Nephron progenitor cell (in vitro differentiated cells): ENCODE measurements around the gene TAF1C.

Experiments used
- DNase-seq: peaks from one replicate; pipeline ENCODE4 v3.0.0; 2021
- H3K27ac Mint-ChIP-seq: 2 replicates; pipeline ENCODE4 v1.8.0; 2021; ENCODE audit warnings: mild to moderate bottlenecking, moderate library complexity, mixed read lengths
- H3K27me3 Mint-ChIP-seq: 2 replicates; pipeline ENCODE4 v1.8.0; 2021; ENCODE audit warnings: mild to moderate bottlenecking, low read depth, mixed read lengths; ENCODE audit not compliant: poor library complexity
- H3K36me3 Mint-ChIP-seq: 2 replicates; pipeline ENCODE4 v1.8.0; 2021; ENCODE audit warnings: low read depth, mixed read lengths
- H3K4me1 Mint-ChIP-seq: 2 replicates; pipeline ENCODE4 v1.8.0; 2021; ENCODE audit warnings: mixed read lengths
- H3K4me3 Mint-ChIP-seq: 2 replicates; pipeline ENCODE4 v1.8.0; 2021; ENCODE audit warnings: mild to moderate bottlenecking, moderate library complexity, mixed read lengths
- H3K9me3 Mint-ChIP-seq: 2 replicates; pipeline ENCODE4 v1.8.0; 2021; ENCODE audit warnings: mild to moderate bottlenecking, moderate library complexity, mixed read lengths
- TF ChIP-seq, protein P1 (sequence below): fragments of 200-600 bp; sonication (generic); IDR thresholded peaks from 2 replicates; pipeline ENCODE4 v1.5.0; 2021; ENCODE audit warnings: antibody characterized with exemption

The TAF1C gene

DNA sequence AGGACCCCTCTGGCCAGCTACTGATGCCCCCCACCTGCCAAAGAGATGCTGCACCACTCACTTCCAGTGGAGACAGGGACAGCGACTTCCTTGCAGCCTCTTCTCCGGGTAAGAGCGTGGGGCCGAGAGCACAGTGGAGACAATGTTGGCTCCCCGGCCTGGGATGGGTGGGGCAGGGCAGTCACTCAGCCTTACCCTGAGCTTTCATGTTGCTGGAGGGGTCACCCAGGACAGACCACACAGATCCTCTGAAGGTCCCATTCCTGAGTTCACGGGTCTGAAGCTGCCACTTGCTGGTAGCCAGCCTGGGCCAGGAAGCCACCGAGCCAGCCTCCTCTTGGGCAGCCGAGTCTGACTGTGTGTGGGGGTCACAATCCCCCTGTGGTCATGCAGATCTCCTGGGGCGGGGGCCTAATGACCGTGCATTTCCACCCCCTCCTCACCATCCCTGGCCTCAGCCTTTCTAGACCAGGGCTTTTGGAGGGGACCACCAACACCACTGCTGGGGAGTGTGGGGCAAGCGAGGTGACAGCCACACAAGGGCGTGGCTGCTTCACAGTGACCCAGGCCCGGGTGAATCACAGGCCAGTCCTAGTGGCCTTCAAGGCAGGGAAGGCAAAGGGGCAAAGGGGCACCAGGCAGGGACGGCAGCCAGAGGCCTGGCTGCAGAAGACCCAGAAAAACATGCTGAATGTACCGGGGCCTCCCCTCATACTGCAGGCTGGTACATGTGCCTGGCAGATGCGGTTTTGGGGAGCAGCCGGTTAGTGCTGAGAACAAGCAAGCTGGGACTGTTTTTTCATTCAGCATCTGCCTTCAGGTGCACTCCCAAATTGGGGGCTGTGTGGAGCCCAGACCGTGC is 10.4 kb downstream of the TAF1C start:
- TF ChIP-seq, protein P1, sequence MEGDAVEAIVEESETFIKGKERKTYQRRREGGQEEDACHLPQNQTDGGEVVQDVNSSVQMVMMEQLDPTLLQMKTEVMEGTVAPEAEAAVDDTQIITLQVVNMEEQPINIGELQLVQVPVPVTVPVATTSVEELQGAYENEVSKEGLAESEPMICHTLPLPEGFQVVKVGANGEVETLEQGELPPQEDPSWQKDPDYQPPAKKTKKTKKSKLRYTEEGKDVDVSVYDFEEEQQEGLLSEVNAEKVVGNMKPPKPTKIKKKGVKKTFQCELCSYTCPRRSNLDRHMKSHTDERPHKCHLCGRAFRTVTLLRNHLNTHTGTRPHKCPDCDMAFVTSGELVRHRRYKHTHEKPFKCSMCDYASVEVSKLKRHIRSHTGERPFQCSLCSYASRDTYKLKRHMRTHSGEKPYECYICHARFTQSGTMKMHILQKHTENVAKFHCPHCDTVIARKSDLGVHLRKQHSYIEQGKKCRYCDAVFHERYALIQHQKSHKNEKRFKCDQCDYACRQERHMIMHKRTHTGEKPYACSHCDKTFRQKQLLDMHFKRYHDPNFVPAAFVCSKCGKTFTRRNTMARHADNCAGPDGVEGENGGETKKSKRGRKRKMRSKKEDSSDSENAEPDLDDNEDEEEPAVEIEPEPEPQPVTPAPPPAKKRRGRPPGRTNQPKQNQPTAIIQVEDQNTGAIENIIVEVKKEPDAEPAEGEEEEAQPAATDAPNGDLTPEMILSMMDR = no peak
- Mint-ChIP-seq H3K27me3 (peaks cover 13% of the 10 kb centered on the region), H3K9me3 (no peaks in the 10 kb centered on the region), H3K4me3 (no peak overlapping the region), H3K27ac (peak overlapping the region; percentile 83), H3K4me1 (peaks cover 38% of the 10 kb centered on the region), H3K36me3 (peaks cover 7% of the 10 kb centered on the region)
- DNase-seq = no peak

DNA sequence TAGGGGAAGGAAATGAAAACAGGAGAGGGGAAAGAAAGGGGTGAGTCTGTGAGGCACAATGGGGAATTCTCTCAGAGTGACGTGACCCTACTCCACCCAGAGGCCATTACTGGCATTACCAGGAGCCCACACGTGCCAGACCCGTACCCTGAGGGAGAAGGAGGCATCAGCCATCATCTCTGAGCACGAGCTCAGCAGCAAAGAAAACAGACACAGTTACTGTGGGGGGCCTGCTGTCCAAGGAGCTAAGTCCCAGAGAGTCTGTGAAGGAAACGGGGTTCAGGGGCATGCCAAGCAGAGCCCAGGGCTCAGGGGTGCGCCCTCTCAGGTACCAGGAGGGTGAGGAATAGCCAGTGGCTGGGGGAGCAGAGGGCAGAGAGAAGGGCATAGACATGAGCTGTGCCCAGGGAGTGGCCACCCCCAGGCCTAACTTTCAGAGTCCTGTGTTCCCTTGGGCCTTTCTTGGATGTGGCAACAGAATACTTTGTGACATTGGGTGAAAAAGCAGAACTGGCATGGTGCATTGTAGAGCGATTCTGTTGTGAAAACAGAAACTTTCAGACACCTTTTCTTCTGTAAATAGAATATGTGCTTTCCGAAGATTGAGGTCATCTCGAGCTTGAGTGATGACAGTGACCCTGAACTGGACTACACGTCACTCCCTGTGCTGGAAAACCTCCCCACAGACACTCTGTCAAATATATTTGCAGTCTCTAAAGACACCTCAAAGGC is 11.3 kb downstream of the TAF1C start:
- TF ChIP-seq, protein P1 = peak; percentile 85
- no peak overlapping the region for H3K27ac Mint-ChIP-seq

DNA sequence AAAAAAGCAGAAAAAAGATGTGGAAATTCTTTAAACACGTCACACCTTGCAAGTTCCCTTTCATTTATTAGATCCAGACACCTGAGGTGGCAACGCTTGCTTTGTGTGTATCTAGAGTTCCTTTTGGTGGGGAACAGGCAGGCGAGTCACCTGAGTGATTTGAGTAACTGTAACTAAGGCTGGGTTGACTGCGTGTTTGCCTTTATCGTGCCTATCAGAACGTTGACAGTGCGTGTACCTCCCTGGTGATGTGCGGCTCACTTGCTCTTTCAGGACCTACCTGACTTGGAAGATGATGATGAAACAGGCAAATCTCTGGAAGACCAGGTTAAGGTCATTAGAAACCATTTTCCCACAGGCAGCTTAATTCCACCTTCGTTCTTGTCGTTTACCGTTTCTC is 12.5 kb downstream of the TAF1C start:
- H3K9me3 Mint-ChIP-seq = no peaks in the 10 kb centered on the region
- H3K36me3 Mint-ChIP-seq = peaks cover 7% of the 10 kb centered on the region

More for the DNA sequence above, 11.3 kb downstream of the TAF1C start:
- no peaks in the 10 kb centered on the region for H3K9me3 Mint-ChIP-seq
- peaks cover 13% of the 10 kb centered on the region for H3K27me3 Mint-ChIP-seq
- peaks cover 7% of the 10 kb centered on the region for H3K36me3 Mint-ChIP-seq
- peak; percentile 73 for DNase-seq
- peaks cover 38% of the 10 kb centered on the region for H3K4me1 Mint-ChIP-seq
- H3K4me3 Mint-ChIP-seq = no peak overlapping the region

DNA sequence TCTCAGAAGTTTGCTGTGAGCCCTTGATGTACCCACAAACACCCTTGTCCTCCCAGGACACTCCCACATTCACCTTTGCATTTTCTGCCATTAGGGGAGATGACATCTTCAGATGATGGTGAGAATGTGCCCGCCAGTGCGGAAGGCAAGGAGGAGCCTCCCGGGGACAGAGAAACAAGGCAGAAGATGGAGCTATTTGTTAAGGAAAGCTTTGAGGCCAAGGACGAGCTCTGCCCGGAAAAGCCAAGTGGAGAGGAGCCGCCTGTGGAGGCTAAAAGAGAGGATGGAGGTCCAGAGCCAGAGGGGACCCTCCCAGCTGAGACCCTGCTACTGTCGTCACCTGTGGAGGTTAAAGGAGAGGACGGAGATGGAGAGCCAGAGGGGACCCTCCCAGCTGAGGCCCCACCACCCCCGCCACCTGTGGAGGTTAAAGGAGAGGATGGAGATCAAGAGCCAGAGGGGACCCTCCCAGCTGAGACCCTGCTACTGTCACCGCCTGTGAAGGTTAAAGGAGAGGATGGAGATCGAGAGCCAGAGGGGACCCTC is 17.0 kb downstream of the TAF1C start:
- DNase-seq = no peak
- H3K27me3 Mint-ChIP-seq = peaks cover 25% of the 10 kb centered on the region
- TF ChIP-seq, protein P1 = no peak
- peak overlapping the region; percentile 4 for H3K27ac Mint-ChIP-seq
- peaks cover 11% of the 10 kb centered on the region for H3K4me1 Mint-ChIP-seq
- H3K9me3 Mint-ChIP-seq = no peaks in the 10 kb centered on the region
- no peaks in the 10 kb centered on the region for H3K36me3 Mint-ChIP-seq
- H3K4me3 Mint-ChIP-seq = no peak overlapping the region

More for the DNA sequence above, 12.5 kb downstream of the TAF1C start:
- Mint-ChIP-seq H3K27ac (no peak overlapping the region), H3K4me3 (no peak overlapping the region), H3K27me3 (peaks cover 19% of the 10 kb centered on the region), H3K4me1 (peaks cover 45% of the 10 kb centered on the region)
- no peak for DNase-seq
- TF ChIP-seq, protein P1 = no peak

DNA sequence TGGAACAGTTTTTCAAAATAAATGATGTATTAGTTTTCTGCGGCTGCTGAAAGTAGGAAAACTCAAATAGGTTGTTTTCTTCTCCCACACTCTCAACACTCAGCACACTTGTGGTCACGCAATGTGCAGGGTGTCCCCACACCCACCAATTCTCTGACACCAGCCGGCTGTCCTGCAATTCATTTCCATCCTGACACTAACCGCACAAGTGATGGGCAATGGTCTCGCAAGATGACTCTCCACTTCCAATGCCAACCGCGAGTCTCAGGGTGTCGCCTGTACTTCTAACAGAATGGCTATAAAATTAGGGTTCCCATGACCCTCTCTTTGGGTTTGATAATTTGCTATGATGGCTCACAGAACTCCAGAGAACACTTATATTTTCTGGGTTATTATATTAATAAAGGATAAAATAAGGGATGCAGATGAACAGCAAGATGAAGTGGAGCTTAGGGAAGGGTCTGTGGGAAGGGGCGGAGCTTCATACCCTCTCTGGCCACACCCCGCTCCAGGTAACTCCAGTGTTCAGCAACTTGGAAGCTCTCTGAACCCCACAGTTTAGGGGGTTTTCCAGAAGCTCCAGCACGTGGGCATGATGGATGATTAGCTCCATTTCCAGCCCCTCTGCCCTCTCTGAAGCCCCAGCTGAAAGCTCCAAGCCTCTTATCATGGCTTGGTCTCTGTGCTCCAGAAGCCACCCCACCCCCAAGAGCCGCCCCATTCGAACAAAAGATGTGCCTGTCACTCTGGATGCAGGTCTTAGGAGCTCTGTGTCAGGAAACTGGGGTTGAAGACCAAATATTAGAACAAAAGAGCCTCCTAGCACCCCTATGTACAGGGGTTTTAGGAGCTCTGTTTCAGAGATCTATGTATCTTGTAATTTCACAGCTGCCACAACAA is 19.8 kb downstream of the TAF1C start:
- Mint-ChIP-seq H3K9me3 (no peaks in the 10 kb centered on the region), H3K4me1 (peaks cover 17% of the 10 kb centered on the region), H3K4me3 (no peak overlapping the region), H3K27ac (no peak overlapping the region), H3K36me3 (no peaks in the 10 kb centered on the region), H3K27me3 (peaks cover 27% of the 10 kb centered on the region)
- TF ChIP-seq, protein P1 = no peak
- no peak for DNase-seq
